ENCODE measurements around the gene RGS7.
"Not testable (repeated sequence)": the region's sequence is repeated elsewhere in the genome, so short reads cannot be mapped to it uniquely, and the experiment has no call there.

- TF ChIP-seq POLR2A (IDR thresholded peaks at IDR 0.05; ENCODE audit: low read depth, low read length); SMC3 (IDR thresholded peaks at IDR 0.05; ENCODE audit: low read depth, low read length); RFX5 (IDR thresholded peaks at IDR 0.05; ENCODE audit: low read depth, low read length); USF2 (IDR thresholded peaks at IDR 0.05; ENCODE audit: low read depth, low read length); MAZ (IDR thresholded peaks at IDR 0.05; ENCODE audit: borderline replicate concordance, low read depth, low read length); MXI1 (IDR thresholded peaks at IDR 0.05; ENCODE audit: borderline replicate concordance, low read depth, low read length): not testable (repeated sequence)
- TF ChIP-seq, protein P1, sequence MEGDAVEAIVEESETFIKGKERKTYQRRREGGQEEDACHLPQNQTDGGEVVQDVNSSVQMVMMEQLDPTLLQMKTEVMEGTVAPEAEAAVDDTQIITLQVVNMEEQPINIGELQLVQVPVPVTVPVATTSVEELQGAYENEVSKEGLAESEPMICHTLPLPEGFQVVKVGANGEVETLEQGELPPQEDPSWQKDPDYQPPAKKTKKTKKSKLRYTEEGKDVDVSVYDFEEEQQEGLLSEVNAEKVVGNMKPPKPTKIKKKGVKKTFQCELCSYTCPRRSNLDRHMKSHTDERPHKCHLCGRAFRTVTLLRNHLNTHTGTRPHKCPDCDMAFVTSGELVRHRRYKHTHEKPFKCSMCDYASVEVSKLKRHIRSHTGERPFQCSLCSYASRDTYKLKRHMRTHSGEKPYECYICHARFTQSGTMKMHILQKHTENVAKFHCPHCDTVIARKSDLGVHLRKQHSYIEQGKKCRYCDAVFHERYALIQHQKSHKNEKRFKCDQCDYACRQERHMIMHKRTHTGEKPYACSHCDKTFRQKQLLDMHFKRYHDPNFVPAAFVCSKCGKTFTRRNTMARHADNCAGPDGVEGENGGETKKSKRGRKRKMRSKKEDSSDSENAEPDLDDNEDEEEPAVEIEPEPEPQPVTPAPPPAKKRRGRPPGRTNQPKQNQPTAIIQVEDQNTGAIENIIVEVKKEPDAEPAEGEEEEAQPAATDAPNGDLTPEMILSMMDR (conservative IDR thresholded peaks at IDR 0.05; ENCODE audit: low read depth, low read length) = not testable (repeated sequence)
- TF ChIP-seq, protein P2, sequence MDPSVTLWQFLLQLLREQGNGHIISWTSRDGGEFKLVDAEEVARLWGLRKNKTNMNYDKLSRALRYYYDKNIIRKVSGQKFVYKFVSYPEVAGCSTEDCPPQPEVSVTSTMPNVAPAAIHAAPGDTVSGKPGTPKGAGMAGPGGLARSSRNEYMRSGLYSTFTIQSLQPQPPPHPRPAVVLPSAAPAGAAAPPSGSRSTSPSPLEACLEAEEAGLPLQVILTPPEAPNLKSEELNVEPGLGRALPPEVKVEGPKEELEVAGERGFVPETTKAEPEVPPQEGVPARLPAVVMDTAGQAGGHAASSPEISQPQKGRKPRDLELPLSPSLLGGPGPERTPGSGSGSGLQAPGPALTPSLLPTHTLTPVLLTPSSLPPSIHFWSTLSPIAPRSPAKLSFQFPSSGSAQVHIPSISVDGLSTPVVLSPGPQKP (IDR thresholded peaks at IDR 0.05; ENCODE audit: borderline replicate concordance, low read depth, low read length) = not testable (repeated sequence)
These were observed 384.9 kb downstream of the RGS7 start for GRCh38 chr1:240972059-240972458.

All from IMR-90 (cell line).